Peyer's patch (tissue), 4 donors: ENCODE data around the gene NRF1. TPM values are rescaled to one million over a fixed set of nuclear protein-coding genes. Genes with fewer than 3 reads are reported as not detected.

Source experiments
- DNase-seq, 3 donors: peaks; one replicate each; pipeline ENCODE4 v3.0.0-alpha.2; 2017 to 2019
- H3K27ac ChIP-seq, 4 donors: fragments of 200-600 bp; sonication (generic); one replicate each; pipeline ENCODE4 v1.5.1; 2016 to 2019
- H3K27me3 ChIP-seq, 2 donors: fragments of 200-600 bp; sonication (generic); one replicate each; pipeline ENCODE4 v1.5.1; 2019
- H3K36me3 ChIP-seq, 3 donors: fragments of 200-600 bp; sonication (generic); one replicate each; pipeline ENCODE4 v1.5.1; 2016 to 2019
- H3K4me1 ChIP-seq, 4 donors: fragments of 200-600 bp; sonication (generic); one replicate each; pipeline ENCODE4 v1.5.1; 2016 to 2019
- H3K4me3 ChIP-seq, 4 donors: fragments of 200-600 bp; sonication (generic); 1 replicate in 3 of 4; 2 replicates in 1 of 4; pipeline ENCODE4 v1.5.1; 2016 to 2019; ENCODE audit warnings: mild to moderate bottlenecking in 1 of 4
- H3K9me3 ChIP-seq, 4 donors: fragments of 200-600 bp; sonication (generic); one replicate each; pipeline ENCODE4 v1.5.1; 2016 to 2019; ENCODE audit warnings: mild to moderate bottlenecking in 1 of 4
- CTCF ChIP-seq, 6 experiments: fragments of 450-650 bp in 4 of 6; fragments of 200-600 bp in 2 of 6; sonication (generic) in 1 of 6; IDR thresholded peaks; one replicate each; pipeline ENCODE4 v1.5.1; 2017 to 2019; ENCODE audit warnings: antibody characterized with exemption in 6 of 6, mild to moderate bottlenecking in 3 of 6, moderate library complexity in 1 of 6
- POLR2A ChIP-seq, 2 donors: fragments of 450-650 bp; IDR thresholded peaks; one replicate each; pipeline ENCODE4 v1.5.1; 2017; ENCODE audit warnings: antibody characterized with exemption in 2 of 2, mild to moderate bottlenecking in 2 of 2, moderate library complexity in 2 of 2
- total RNA-seq, 4 donors: library from RNA; depleted of rRNA; stranded (reverse); fragments of >200 nt; gene quantifications; one replicate each; pipeline ENCODE4 v1.1.0, GENCODE V29; 2016

Gene NRF1
- total RNA-seq, 4 donors from 2014 or later: 11.2 to 27.2 (median 16.5) TPM

GRCh38 chr7:129684777-129685176 lies 73.3 kb downstream of the NRF1 start:
- Histone ChIP-seq H3K4me1 (no peaks in the 10 kb centered on the region), H3K4me3 (no peak overlapping the region), H3K27me3 (no peaks in the 10 kb centered on the region), H3K27ac (no peak overlapping the region), H3K9me3 (no peaks in the 10 kb centered on the region), H3K36me3 (peaks cover 0 to 13% (median 0%) of the 10 kb centered on the region in 3 donors)
- DNase-seq: no peak
- TF ChIP-seq CTCF (IDR thresholded peaks at IDR 0.05) (no peak), POLR2A (IDR thresholded peaks at IDR 0.05) (no peak)

- no peak for TF ChIP-seq POLR2A (IDR thresholded peaks at IDR 0.05)
- TF ChIP-seq CTCF (IDR thresholded peaks at IDR 0.05): no peak
- no peak overlapping the region for H3K27ac ChIP-seq
- no peak overlapping the region for H3K4me3 ChIP-seq
- no peaks in the 10 kb centered on the region for H3K4me1 ChIP-seq
- H3K27me3 ChIP-seq: no peaks in the 10 kb centered on the region
- no peaks in the 10 kb centered on the region for H3K9me3 ChIP-seq
- peaks cover 0 to 15% (median 0%) of the 10 kb centered on the region in 3 donors for H3K36me3 ChIP-seq
- no peak for DNase-seq
These were observed 74.5 kb downstream of the NRF1 start for GRCh38 chr7:129686063-129686462.

- TF ChIP-seq POLR2A (IDR thresholded peaks at IDR 0.05) (no peak), CTCF (IDR thresholded peaks at IDR 0.05) (no peak)
- Histone ChIP-seq H3K27me3 (no peaks in the 10 kb centered on the region), H3K9me3 (no peaks in the 10 kb centered on the region), H3K36me3 (peaks cover 0 to 35% (median 0%) of the 10 kb centered on the region in 3 donors), H3K4me3 (no peak overlapping the region), H3K27ac (no peak overlapping the region), H3K4me1 (no peaks in the 10 kb centered on the region)
- DNase-seq: no peak
These were observed 77.1 kb downstream of the NRF1 start for GRCh38 chr7:129688503-129689222.

GRCh38 chr7:129689995-129690581 lies 78.6 kb downstream of the NRF1 start:
- no peaks in the 10 kb centered on the region for H3K4me1 ChIP-seq

GRCh38 chr7:129690701-129691100 lies 79.2 kb downstream of the NRF1 start:
- Histone ChIP-seq H3K27ac (no peak overlapping the region), H3K27me3 (no peaks in the 10 kb centered on the region), H3K4me3 (no peak overlapping the region), H3K36me3 (peaks cover 0 to 37% (median 0%) of the 10 kb centered on the region in 3 donors), H3K4me1 (no peaks in the 10 kb centered on the region), H3K9me3 (no peaks in the 10 kb centered on the region)
- no peak for DNase-seq
- TF ChIP-seq POLR2A (IDR thresholded peaks at IDR 0.05) (no peak), CTCF (IDR thresholded peaks at IDR 0.05) (no peak)

More at GRCh38 chr7:129689995-129690581, 78.6 kb downstream of the NRF1 start:
- H3K9me3 ChIP-seq: no peaks in the 10 kb centered on the region
- H3K27ac ChIP-seq: no peak overlapping the region
- no peak for DNase-seq
- H3K36me3 ChIP-seq: peaks cover 0 to 37% (median 0%) of the 10 kb centered on the region in 3 donors
- H3K27me3 ChIP-seq: no peaks in the 10 kb centered on the region
- no peak overlapping the region for H3K4me3 ChIP-seq
- no peak for TF ChIP-seq CTCF (IDR thresholded peaks at IDR 0.05)
- TF ChIP-seq POLR2A (IDR thresholded peaks at IDR 0.05): no peak
